B cell (primary cell): ENCODE measurements around the gene TNF. TPM values are rescaled to one million over a fixed set of nuclear protein-coding genes. Genes with fewer than 3 reads are reported as not detected.

Source experiments
- ATAC-seq: fragments of 200-7000 bp; cut with Tn5 transposase; one replicate; pipeline ENCODE4 v1.10.0; 2021; ENCODE audit warnings: low read depth, mild to moderate bottlenecking, moderate number of reproducible peaks, moderate library complexity
- CTCF ChIA-PET: fragments of 350-600 bp; sonication (Branson Sonifier 250); formaldehyde crosslinking; loops from one replicate; lab custom pipeline; 2021; ENCODE audit warnings: antibody characterized with exemption, inconsistent platforms; lab: Charles Lee
- POLR2A ChIA-PET: fragments of 350-600 bp; sonication (Branson Sonifier 250); formaldehyde crosslinking; loops from one replicate; lab custom pipeline; 2021; ENCODE audit warnings: antibody characterized with exemption; lab: Charles Lee
- DNase-seq: peaks from one replicate; pipeline ENCODE4 v3.0.0; 2013
- H2AFZ ChIP-seq: 2 replicates; pipeline ENCODE4 v1.6.1; 2012; ENCODE audit warnings: mild to moderate bottlenecking, low read depth, low read length; ENCODE audit not compliant: insufficient read depth, poor library complexity, severe bottlenecking
- H3K27ac ChIP-seq, 2 donors: 1 replicate in 1 of 2; 2 replicates in 1 of 2; pipeline ENCODE4 v1.5.1; 2012 to 2013; ENCODE audit warnings: low read length in 2 of 2, mild to moderate bottlenecking in 2 of 2, moderate library complexity in 1 of 2
- H3K27me3 ChIP-seq, 4 experiments: fragments of 200-600 bp in 1 of 4; sonication (generic) in 1 of 4; replicated peaks in 1 of 4; 1 replicate in 2 of 4; 2 replicates in 2 of 4; pipeline versions ENCODE4 v1.6.1 to v1.7.0; 2013 to 2016; ENCODE audit warnings: low read length in 3 of 4, mild to moderate bottlenecking in 2 of 4, mixed read lengths in 1 of 4, moderate library complexity in 1 of 4; ENCODE audit not compliant: insufficient read depth in 4 of 4, control insufficient read depth in 3 of 4; ENCODE audit errors: control extremely low read depth in 1 of 4
- H3K36me3 ChIP-seq, 2 experiments: replicated peaks in 1 of 2; 1 replicate in 1 of 2; 2 replicates in 1 of 2; pipeline versions ENCODE4 v1.6.1 to v1.7.1; 2013; ENCODE audit warnings: low read length in 1 of 2; ENCODE audit not compliant: insufficient read depth in 2 of 2, control insufficient read depth in 1 of 2; ENCODE audit errors: control extremely low read depth in 1 of 2, extremely low read depth in 1 of 2
- H3K4me1 ChIP-seq, 2 donors: fragments of 200-600 bp in 1 of 2; sonication (generic) in 1 of 2; 1 replicate in 1 of 2; 2 replicates in 1 of 2; pipeline versions ENCODE4 v1.5.1 to v1.6.1; 2013 to 2017; ENCODE audit warnings: low read length in 2 of 2; ENCODE audit not compliant: control insufficient read depth in 2 of 2, insufficient read depth in 2 of 2
- H3K4me2 ChIP-seq: replicated peaks from 2 replicates; pipeline ENCODE3; 2012; ENCODE audit warnings: mild to moderate bottlenecking, low read depth, low read length; ENCODE audit not compliant: poor library complexity, severe bottlenecking
- H3K4me3 ChIP-seq, 5 experiments: fragments of 200-600 bp in 1 of 5; sonication (generic) in 1 of 5; 1 replicate in 3 of 5; 2 replicates in 2 of 5; pipeline versions ENCODE4 v1.5.1 to v1.7.0; 2011 to 2016; ENCODE audit warnings: low read length in 4 of 5, mild to moderate bottlenecking in 4 of 5, low read depth in 2 of 5, control low read depth in 1 of 5, moderate library complexity in 1 of 5; ENCODE audit not compliant: insufficient read depth in 1 of 5; ENCODE audit errors: control extremely low read depth in 1 of 5, extremely low read depth in 1 of 5
- H3K79me2 ChIP-seq: fragments of 200-600 bp; sonication (generic); one replicate; pipeline ENCODE4 v1.6.0; 2016; ENCODE audit warnings: low read length; ENCODE audit not compliant: control insufficient read depth, insufficient read depth
- H3K9ac ChIP-seq: fragments of 200-600 bp; sonication (generic); 2 replicates; pipeline ENCODE4 v1.6.1; 2017; ENCODE audit warnings: mild to moderate bottlenecking, low read length, moderate library complexity
- H3K9me3 ChIP-seq, 3 donors: one replicate each; pipeline versions ENCODE4 v1.6.1 to v1.7.1; 2013; ENCODE audit warnings: low read length in 2 of 3; ENCODE audit not compliant: control insufficient read depth in 2 of 3, insufficient read depth in 1 of 3; ENCODE audit errors: control extremely low read depth in 1 of 3
- H4K20me1 ChIP-seq: 2 replicates; pipeline ENCODE4 v1.6.0; 2012; ENCODE audit warnings: mild to moderate bottlenecking, low read length; ENCODE audit not compliant: insufficient read depth, control insufficient read depth, poor library complexity, severe bottlenecking
- H3K27ac Mint-ChIP-seq: one replicate; pipeline ENCODE4 v1.8.0; 2021; ENCODE audit warnings: mixed read lengths
- H3K27me3 Mint-ChIP-seq: one replicate; pipeline ENCODE4 v1.8.0; 2021; ENCODE audit warnings: mixed read lengths
- H3K4me1 Mint-ChIP-seq: one replicate; pipeline ENCODE4 v1.8.0; 2021; ENCODE audit warnings: mixed read lengths
- H3K4me3 Mint-ChIP-seq: one replicate; pipeline ENCODE4 v1.8.0; 2021; ENCODE audit warnings: mixed read lengths
- H3K9me3 Mint-ChIP-seq: one replicate; pipeline ENCODE4 v1.8.0; 2022; ENCODE audit warnings: mixed read lengths; ENCODE audit not compliant: insufficient read depth
- EZH2 ChIP-seq: IDR thresholded peaks from 2 replicates; pipeline ENCODE4 v1.6.1; 2012; ENCODE audit warnings: borderline replicate concordance, low read depth, mild to moderate bottlenecking, moderate library complexity, low read length; ENCODE audit not compliant: insufficient read depth, poor library complexity, severe bottlenecking
- WGBS: methylation state at CpG from one replicate; pipeline ENCODE4 v1.1.5; 2013; ENCODE audit warnings: missing lambda C conversion rate; ENCODE audit not compliant: insufficient coverage; 5-methylcytosine and 5-hydroxymethylcytosine counted together
- intact Hi-C: fragments of 100-400 bp; cut with micrococcal nuclease; formaldehyde crosslinking; loops from one replicate; pipeline ENCODE4 v1.10.0; 2022
- polyA plus RNA-seq: library from polyadenylated mRNA; depleted of rRNA; stranded (reverse); fragments of >200 nt; gene quantifications from 2 replicates; pipeline ENCODE4 v1.2.3, GENCODE V29; 2012
- total RNA-seq, 2 donors: library from RNA; stranded (reverse); fragments of 120-200 nt in 1 of 2; gene quantifications; 1 replicate in 1 of 2; 2 replicates in 1 of 2; pipeline versions ENCODE4 v1.2.3 to v1.2.4, GENCODE V29; 2013 to 2022
- TF ChIP-seq, protein P1 (sequence below): fragments of 200-600 bp; IDR thresholded peaks from one replicate; pipeline ENCODE4 v1.8.0; 2022; ENCODE audit warnings: antibody characterized with exemption, mild to moderate bottlenecking

TNF gene
- total and polyA plus RNA-seq, 2 donors (not counting 1 experiment from before 2014, with no cell fraction given): 21.9 to 22.2 TPM

DNA sequence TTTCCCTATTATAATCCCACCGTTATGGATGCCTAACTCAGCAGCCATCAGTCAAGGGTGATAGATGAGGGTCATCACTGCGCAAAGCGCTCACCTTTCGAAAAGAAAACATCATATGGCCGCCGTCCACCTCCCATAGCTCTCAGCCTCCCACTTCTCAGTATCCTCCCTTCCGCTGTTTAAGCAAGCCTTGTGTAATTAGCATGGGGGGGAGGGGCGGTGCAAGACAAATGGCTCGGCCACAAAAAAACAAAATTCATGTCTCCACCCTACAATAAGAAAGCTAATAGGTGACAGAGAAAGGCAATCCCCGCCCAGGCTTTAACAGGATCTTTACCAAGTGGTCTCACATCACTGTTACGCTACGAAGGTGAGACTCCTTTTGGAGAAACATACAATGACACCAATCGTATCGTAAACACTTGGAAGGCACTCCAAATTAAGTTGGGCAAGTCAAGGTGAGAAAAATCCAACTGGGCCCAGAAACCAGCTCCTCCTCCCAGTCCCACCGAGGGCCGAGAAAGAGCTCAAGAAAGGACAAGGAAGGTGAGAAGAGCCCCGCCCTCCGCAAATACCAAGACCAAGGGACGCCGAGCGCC is 34.2 kb upstream of the TNF start:
- H3K9me3 ChIP-seq: no peaks in the 10 kb centered on the region
- ATAC-seq: peak; percentile 15

More for the DNA sequence above, 34.2 kb upstream of the TNF start:
- Mint-ChIP-seq H3K9me3 (no peaks in the 10 kb centered on the region), H3K27me3 (no peaks in the 10 kb centered on the region), H3K4me1 (peaks cover 45% of the 10 kb centered on the region), H3K4me3 (peak overlapping the region; percentile 99), H3K27ac (peak overlapping the region; percentile 93)
- H3K4me3 ChIP-seq: peak overlapping the region; percentile 79 to 100 (median 97)
- peak overlapping the region; percentile 79 for H3K4me2 ChIP-seq
- peaks cover 47% of the 10 kb centered on the region for H3K79me2 ChIP-seq
- intact Hi-C loops: loop anchor here (1.0 to 5.0 kb wide), 6 partner anchors 43 to 418 kb away; partner anchors contain the start of genes CLIC1, MICB, PRRC2A and SKIC2
- H3K27ac ChIP-seq: peak overlapping the region; percentile 97 to 99
- peaks cover 42% of the 10 kb centered on the region for H4K20me1 ChIP-seq
- under 1% methylated on average over 12 of the region's 21 CpGs for WGBS
- TF ChIP-seq EZH2: no peak
- TF ChIP-seq, protein P1, sequence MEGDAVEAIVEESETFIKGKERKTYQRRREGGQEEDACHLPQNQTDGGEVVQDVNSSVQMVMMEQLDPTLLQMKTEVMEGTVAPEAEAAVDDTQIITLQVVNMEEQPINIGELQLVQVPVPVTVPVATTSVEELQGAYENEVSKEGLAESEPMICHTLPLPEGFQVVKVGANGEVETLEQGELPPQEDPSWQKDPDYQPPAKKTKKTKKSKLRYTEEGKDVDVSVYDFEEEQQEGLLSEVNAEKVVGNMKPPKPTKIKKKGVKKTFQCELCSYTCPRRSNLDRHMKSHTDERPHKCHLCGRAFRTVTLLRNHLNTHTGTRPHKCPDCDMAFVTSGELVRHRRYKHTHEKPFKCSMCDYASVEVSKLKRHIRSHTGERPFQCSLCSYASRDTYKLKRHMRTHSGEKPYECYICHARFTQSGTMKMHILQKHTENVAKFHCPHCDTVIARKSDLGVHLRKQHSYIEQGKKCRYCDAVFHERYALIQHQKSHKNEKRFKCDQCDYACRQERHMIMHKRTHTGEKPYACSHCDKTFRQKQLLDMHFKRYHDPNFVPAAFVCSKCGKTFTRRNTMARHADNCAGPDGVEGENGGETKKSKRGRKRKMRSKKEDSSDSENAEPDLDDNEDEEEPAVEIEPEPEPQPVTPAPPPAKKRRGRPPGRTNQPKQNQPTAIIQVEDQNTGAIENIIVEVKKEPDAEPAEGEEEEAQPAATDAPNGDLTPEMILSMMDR: no peak
- DNase-seq: no peak
- POLR2A ChIA-PET: interaction anchor here (0.6 to 2.8 kb wide), 21 partner anchors 10 to 1994 kb away, joined by 3 to 34 read pairs (median 4); partner anchors contain the start of genes BAG6, DXO, GPANK1 and LTB
- H3K4me1 ChIP-seq: peaks cover 30 to 36% of the 10 kb centered on the region in 2 donors
- H3K36me3 ChIP-seq: peaks cover under 1 to 44% of the 10 kb centered on the region in 2 experiments
- no peaks in the 10 kb centered on the region for H3K27me3 ChIP-seq
- peak overlapping the region; percentile 79 for H2AFZ ChIP-seq
- CTCF ChIA-PET: interaction anchor here (0.6 to 3.5 kb wide), 19 partner anchors 9 to 289 kb away, joined by 3 to 33 read pairs (median 5); partner anchors contain the start of genes LST1, LTB, MCCD1 and MICB
- peak overlapping the region; percentile 93 for H3K9ac ChIP-seq
